ENCODE measurements around the gene HIVEP1.

The HIVEP1 gene

DNA sequence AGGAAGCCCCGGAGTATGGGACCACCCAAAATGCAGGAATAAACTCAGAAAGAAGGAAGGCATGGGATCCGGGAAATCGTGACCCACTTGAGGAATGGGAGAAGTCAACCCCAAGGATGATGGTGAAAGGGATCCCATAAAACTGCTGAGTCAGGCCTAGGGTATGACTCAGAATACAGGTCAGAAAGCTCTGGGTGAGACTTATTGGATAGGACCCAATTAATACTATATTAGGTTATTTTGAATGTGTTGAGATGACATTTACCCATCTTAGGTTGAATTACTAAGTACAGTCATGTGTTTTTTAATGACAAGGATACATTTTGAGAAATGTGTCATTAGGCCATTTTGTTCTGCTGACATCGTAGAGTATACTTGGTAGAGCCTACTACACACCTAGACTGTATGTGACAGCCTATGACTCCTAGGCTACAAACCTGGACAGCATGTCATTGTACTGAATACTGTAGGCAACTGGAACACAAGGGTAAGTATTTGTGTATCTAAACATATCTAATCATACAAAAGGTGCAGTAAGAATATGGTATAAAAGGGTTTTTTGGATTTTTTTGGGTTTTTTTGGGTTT lies 17.1 kb upstream of the HIVEP1 start:
- no peak for DNase-seq

DNA sequence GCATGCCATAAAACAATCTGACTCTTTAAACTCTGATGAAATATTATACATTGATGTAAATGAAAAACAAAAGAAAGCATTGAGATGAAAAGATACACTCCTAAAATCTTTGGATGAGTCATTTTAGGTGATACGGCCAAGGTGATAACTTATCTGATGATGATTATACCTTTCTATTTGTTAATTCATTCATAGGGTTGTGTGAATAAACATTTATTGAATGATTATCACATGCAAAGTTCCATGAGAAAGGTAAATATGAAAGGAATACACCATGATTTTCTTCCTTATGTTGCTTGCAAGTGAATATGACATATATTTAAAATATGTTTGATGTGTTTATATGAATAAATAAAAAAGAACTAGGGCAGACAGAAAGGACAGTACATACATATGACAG lies 15.4 kb upstream of the HIVEP1 start:
- no peak for DNase-seq

DNA sequence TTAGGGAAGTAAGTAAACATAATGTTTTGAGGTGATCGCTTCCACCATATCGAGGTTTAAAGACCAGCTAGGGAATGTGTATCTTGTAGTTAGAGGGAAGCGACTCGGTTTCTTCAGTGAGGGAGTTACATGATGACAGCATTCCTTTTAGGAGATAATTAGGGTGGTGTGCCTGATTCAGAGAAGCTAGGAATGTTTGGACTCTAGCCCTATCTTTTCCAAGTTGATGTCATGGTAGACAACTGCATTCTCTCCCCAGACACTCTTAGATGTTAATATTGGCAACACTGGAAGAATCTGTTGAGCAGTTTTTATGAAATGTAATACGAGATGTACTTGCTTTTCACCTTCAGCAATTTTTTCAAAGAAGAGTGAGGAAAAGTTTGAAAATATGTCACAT lies 12.9 kb upstream of the HIVEP1 start:
- no peak for DNase-seq

DNA sequence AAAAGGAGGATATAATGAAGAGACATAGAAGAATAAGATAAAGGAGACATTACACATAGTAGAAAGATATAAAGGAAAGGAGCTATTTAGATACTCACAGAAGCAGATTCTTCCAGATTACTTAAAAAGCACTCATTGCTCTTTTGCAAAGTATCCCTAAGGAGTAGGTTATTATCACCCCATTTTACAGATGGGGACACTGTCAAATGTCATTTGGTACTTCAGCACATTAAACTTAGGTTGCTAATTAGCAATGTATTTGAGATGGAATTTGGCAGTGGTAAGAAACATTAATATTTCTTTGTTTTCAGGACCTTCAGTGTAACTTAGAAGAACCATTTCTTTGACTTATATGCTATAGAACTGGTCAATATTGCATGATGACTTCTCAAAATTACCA lies 11.9 kb upstream of the HIVEP1 start:
- no peak for DNase-seq

DNA sequence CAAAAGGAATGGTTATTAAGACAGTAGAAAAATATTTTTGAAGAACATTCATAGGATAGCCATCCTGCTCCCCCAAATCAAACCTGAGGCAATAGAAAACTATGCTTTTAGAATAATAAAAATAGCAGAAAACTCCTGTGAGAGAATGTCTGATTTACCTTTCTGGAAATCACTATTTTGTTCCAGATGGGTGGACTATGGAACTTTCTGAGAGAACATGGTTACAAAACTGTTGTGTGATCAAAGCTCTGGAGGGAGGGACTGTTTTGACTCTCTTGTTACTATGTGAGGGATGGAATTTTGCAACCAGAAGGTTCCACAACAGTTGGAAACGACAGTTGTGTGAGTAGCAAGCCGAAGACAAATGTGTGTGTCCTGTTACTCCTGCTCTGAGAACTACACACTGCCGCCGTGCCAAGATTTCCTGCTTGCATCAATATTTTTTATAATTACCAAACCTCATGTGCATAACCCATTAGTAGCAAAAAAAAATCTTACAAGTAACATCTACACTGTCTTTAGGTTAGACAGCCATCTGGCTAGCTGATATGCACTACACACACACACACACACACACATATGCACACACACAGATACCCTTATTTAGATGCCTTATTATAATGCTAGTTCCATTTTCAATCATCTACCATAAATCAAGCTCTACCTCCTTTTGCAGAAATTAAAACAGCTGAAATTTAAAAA lies 11.0 kb upstream of the HIVEP1 start:
- DNase-seq: no peak

DNA sequence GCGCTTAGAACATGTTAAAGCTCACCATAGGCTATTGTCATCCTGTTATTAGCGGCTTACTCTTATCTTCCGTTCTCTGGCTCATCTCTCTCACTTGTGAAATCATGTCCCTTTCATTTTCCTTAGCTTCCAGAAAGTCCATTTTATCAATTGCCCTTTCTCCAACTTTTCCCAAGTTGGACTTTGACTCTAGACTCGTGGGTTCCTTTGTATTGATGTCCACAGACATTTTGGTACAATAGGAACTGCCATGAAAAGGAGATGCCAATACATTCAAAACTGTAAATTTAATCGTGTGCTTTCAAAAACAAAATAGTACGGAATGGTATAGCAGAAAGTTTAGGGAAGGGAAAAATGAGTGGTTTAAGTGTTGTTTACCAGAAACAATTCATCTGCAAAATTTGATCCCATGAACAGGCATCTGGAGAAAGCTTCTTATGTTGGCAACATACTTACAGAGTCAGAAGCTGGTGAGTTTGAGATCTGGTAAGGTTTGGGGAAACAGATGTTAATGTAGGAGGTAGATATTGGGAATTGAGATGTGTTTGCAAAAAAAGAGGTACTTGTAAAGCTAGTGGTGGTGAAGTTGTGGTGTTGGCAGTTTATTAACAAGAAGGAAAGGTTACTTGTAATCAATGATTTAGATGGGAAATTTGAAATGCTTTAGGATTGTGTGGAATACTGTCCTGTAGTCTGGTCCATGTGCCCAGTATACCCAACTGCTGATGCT lies 10.2 kb upstream of the HIVEP1 start:
- DNase-seq: no peak

DNA sequence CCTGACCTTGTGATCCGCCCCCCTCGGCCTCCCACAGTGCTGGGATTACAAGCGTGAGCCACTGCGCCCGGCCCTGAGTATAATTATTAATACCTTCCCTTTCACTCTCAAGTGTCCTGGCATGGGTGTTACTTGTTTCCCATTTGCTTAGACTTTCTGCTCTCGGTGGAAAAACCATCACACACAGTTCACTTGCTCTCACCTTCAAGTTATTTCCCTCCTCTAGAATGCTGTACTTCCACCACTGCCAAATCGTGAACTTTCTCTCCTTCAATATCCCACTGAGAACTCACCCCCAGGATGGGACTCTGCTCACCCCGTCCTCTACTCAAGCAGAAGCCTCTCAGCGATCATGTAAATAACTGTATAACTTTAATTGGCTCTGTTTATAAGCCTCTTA lies 4.6 kb upstream of the HIVEP1 start:
- DNase-seq: no peak

DNA sequence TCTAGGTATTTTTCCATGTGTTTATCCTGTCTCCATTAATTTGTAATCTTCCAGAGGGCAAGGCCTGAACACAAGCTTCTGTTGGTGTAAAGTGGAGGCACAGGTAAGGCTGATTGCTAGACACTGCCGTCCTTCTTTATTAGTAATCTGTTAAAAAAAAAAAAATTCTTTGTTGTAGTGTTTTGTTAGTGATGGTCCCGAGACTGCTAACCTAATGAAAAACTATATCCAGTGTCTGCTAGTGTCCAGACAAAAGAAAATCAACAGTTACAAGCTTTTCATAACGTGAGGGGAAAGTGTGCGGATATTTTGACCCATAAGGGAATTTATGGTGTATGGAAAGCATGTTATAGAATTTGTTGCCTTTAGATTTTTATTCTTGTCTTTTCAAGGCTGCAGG lies 4.2 kb upstream of the HIVEP1 start:
- DNase-seq: no peak

DNA sequence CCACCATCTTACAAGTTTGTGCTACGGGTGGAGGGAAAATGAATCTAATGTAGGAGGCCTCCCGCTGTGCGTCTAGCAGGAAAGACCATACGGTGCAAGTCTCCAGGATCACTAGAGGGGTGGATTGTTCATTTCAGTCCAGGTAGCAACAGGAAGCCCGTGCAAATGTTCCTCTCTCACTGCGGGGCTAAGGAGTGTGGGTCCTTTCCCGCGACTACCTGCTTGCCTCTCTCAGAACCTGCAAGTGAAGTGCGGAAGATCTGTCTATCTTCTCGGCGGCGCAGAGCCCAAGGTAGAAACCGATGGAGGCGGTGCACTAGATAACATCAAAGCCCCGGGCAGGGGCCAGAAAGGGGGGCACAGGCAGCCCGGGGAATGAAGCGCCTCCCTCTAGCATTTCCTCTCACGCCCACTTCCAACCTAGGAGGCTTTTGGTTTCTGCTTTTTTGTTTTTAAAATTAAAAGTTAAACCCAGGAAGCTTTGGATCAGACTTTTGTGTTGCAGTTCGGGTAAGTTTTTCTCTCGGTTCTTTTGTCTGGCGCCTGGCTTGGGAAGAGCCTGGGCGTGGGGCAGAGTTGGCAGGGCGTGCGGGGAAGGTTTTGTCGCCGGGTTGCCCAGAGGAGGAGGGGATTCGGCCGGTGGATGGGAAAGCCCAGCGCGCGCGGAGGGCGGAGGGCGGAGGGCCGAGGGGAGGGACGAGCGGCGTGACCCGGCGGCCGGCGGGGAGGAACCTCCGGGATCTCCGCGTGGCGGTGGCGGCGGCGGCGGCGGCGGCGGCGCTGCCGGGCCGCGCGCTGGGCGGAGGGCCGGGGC lies 3.5 kb upstream of the HIVEP1 start:
- peak; percentile 73 for DNase-seq

DNA sequence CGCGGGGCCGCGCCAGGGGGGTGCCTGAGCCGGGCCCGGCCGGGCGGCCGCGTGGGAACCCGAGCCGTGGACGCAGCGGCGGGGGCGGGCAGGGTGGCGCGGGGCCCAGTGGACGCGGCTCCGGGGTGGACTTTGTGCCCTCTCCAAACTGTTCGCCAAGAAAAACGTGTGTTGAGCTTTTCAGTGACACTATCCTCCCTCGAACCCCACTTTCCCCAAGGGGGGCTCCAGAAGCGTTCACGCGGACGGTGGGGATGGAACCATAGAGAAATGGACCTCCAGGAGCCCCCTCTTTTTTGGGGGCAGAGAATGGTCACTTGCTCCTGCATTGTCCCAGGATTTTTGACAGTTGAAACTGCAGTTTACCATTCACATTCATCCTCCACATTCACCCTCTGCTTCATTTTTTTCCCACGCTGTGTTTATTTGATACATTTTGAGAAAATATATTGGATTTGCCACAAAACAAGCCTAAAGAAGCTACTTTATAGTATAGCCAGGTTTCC lies 2.9 kb upstream of the HIVEP1 start:
- no peak for DNase-seq

DNA sequence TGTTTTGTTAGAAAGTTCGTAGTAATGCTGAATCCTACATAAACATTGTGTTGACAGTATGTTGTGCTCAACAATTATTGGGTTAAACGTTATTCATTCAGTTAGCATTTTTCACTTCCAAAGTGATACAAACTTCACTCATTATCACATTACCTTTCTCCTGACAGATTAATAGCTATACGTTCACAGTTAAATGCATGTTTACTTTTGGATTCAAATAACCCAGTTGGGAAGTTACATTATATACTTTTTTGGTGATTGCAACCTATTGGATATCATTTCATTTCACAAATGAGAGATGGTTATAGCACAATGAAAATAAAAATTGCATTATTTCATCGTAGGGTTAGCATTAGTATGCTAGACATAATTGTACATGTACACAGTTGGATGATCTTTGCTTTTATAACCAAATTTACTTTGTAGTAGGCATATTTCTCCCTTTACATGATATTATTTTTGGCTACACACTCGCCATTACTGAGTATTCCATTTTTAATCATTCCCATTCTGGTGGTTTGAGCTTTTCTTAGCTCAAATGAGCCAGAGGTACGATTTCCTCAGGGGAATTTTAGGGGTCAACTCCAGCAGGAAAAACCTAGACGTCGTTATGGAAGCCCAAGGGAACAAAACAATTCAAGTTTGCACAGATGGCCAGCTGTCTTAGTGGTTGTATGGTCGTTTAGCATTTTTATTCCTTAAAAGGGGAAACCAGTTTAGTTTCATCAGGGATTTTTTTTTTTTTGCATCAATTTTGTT lies 2.1 kb upstream of the HIVEP1 start:
- peak; percentile 47 for DNase-seq

DNA sequence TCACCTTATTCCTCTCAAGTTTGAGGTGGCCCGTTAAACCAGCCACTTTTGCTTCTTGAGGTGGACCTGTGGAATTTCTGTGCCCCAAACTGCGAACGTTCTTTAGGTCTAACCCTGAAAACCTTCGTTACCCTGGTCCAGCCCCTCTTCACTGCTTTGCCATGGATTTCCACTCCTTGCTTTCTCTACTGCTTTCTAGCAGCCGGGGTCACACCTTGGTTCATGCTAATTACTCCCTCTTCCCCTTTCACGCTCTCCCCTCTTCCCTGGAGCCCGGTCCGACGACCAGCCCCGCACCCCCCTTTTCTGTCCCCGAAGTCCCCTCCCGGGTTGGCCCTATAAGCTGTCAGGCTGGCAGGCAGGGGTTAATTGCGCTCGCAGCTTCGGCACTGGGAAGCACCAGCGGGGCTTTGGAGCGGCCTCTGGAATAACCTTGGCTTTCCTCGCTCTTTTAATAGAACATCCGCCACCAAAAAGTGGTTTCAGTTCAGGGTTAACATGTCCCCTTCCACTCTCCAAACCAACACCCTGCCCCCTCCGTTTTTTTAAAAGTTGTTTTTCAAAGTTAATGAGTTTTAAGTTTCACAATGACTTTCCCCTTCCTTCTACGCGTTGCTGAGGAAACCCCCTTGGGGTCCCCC lies 1.4 kb upstream of the HIVEP1 start:
- peak; percentile 73 for DNase-seq

DNA sequence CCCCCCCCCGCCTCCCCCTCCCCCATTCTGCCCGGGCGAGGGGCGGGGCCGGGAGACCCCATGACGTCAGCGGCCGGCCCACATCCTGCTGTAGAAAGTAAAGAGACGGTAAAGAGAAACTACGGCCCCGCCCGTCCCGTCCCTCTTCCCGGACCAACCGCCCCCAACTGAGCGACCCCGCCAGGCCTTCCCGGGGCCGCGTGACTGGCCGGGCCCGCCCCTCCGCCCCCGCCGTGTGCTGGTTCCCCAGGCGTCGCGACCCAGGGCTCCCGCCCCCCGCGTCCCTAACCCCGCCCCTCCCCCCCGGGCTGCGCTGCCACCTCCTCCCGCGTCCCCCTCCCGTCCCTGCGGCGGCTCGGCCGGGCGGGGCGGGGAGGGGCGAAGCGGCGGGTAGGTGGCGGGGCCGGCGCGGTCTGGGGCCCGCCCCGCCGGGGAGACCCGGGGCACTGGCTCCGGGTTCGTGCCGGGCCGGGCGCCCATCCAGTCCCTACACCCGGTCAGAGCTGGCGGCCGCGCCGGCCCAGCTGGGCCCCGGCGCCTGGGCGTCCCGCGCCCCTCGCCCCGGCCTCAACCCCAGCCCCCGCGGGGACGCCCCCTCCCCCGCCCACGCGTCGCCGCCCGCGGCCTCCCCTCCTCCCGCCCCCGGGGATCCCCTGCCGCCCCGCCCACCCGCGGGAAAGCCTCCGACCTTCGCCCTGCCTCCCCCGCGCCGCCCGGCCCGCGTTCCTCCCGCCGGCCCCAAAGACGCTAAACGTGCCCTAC lies 655 bp upstream of the HIVEP1 start:
- DNase-seq: peak; percentile 89

DNA sequence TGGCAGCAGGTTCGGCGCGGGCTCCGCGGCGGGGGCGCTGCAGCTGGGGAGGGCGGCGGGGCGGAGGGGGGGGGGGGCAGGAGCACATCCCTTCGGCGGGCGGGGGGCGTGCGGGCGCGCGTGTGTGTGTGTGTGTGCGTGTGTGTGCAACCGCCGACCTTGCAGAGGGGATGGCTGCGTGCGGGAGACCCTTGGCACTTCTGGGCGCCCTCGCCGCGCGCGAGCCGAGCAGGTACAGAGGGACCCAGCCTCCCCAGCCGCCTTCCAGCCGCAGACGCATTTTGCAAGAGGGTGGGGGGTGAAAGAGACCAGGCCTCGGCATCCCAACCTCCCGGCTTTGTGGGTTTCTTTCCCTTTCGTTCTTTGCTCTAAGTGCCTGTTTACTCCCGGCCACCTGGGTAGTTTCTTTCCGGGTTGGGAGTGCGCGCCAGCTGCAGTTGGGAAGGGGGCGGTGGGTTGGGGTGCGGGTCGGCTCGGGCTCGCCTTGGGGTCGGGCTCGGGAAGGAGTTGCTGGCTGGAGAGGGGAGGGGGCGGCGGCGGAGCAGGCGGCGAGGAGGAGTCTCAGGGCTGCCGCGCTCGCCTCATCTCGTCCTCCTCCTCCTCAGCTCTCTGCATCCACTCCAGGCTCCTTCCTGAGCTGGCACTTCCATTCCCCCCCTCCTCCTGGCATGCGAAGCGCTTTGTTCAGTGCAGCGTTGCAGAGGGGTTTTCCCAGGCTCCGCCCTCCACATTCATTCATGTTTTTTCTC lies 620 bp downstream of the HIVEP1 start:
- peak; percentile 70 for DNase-seq

DNA sequence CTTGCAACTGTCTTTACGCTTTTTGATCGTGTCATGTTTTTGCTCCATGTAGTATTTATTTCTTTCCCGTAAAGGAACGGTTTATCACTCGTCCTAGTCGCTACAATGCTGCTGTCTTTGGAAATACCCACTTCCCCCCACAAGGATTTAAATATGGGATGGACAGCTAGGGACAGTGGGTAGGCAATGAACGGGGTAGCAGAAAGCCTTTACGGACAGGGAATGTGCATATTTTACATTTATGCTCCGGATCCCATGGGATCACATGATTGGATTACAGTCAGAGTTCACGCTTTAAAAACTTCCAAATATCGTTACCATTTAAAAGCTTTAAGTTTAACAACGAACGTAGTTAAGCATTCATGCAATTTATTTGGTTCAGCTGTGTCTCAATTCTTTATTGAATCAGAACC lies 1.2 kb downstream of the HIVEP1 start:
- no peak for DNase-seq

DNA sequence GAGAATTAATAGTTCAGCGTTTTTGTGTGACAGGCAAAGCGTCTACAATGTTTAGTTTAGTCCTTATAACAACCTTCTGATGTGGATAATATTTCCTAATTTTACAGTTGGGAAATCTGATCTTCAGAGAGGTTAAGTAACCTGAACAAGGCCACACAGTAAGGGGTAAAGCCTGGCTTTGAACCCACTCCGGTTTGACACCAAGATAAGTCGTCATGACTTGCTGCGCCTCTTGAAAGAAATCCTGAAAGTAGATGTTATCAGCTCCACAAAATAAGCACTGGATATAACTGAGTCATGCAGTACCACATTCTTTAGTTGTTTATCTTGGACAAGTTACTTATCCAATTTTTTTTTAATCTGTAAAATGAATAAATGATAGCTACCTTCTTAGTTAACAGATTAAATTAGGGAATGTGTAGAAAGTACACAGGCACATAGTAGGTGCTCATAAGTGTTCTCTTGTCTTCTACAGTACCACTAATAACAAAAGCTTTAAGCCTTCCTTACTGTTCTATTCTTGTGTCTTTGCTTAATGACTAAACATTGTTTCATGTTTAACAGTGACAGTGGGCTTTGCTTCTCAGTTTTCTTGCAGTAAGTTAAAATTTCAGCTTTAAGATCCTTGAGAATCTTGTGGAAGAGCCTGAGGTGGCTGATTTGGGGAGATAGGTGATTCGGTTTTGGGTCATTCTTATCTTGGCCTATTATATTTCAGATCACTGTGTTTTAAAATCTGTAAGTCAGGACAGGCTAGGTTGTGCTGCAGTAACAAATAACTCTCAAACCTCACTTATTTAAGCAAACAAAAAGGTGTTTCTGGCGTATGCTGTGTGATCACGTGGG lies 2.1 kb downstream of the HIVEP1 start:
- DNase-seq: no peak

DNA sequence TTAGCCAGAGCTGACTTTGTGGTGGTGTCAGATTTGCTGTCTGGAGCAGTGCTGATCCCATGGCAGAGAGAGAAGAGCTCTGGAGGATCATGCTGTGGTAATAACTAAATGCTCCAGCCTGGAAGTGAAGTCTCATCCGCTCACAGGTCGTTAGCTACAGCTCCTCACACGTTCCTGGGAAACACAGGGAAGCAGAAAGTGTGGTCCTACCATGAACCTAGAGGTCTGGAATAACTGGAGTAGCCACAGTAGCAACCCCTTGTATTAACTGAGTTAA lies 2.7 kb downstream of the HIVEP1 start:
- no peak for DNase-seq

DNA sequence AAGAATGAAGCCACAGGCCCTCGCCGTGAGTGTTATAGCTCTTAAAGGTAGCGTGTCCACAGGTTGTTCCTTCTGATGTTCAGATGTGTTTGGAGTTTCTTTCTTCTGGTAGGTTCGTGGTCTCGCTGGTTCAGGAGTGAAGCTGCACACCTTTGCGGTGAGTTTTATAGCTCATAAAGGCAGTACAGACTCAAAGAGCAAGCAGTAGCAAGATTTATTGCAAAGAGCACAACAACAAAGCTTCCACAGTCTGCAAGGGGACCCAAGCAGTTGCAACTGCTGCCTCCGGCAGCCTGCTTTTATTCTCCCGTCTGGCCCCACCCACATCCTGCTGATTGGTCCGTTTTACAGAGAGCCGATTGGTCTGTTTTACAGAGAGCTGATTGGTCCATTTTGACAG lies 5.2 kb downstream of the HIVEP1 start:
- DNase-seq: no peak

DNA sequence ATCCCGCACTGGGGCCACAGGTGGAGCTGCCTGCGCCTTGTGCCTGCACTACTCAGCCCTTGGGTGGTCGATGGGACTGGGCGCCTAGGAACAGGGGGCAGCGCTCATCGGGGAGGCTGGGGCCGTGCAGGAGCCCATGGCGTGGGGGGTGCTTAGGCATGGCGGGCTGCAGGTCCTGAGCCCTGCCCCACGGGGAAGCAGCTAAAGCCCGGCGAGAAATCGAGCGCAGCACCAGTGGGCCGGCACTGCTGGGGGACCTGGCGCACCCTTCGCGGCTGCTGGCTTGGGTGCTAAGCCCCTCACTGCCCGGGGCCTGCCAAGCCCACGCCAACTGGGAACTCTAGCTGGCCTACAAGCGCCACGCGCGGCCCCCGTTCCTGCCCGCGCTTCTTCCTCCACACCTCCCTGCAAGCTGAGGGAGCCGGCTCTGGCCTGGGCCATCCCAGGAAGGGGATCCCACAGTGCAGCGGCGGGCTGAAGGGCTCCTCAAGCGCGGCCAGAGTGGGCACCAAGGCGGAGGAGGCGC lies 5.8 kb downstream of the HIVEP1 start:
- DNase-seq: no peak
